Left lung (tissue), 10 donors: ENCODE results near the gene SLC6A18. TPM values are rescaled to one million over a fixed set of nuclear protein-coding genes. Genes with fewer than 3 reads are reported as not detected.
A peak's percentile ranks its signal among the peaks of the same experiment; 100 is the strongest.

Experiments used
- ATAC-seq: fragments of 200-7000 bp; cut with Tn5 transposase; one replicate; pipeline ENCODE4 v1.9.1; 2020; ENCODE audit warnings: moderate library complexity
- DNase-seq, 4 donors: peaks; one replicate each; pipeline ENCODE4 v3.0.0-alpha.2; 2013 to 2020
- H3K27ac ChIP-seq, 2 donors: fragments of 200-600 bp; sonication (generic) in 1 of 2; one replicate each; pipeline versions ENCODE4 v1.5.0 to v1.8.0; 2020 to 2021
- H3K27me3 ChIP-seq, 2 donors: fragments of 200-600 bp; sonication (generic) in 1 of 2; one replicate each; pipeline versions ENCODE4 v1.5.0 to v1.8.0; 2020 to 2021
- H3K36me3 ChIP-seq, 2 donors: fragments of 200-600 bp; sonication (generic) in 1 of 2; one replicate each; pipeline versions ENCODE4 v1.5.0 to v1.8.0; 2020 to 2021
- H3K4me1 ChIP-seq, 2 donors: fragments of 200-600 bp; one replicate each; pipeline ENCODE4 v1.8.0; 2021
- H3K4me3 ChIP-seq, 2 donors: fragments of 200-600 bp; sonication (generic) in 1 of 2; one replicate each; pipeline versions ENCODE4 v1.5.0 to v1.8.0; 2020 to 2021; ENCODE audit warnings: mild to moderate bottlenecking in 1 of 2
- H3K9me3 ChIP-seq, 2 donors: fragments of 200-600 bp; sonication (generic) in 1 of 2; one replicate each; pipeline versions ENCODE4 v1.5.0 to v1.8.0; 2020 to 2021
- CTCF ChIP-seq, 2 donors: fragments of 200-600 bp; sonication (generic) in 1 of 2; IDR thresholded peaks; one replicate each; pipeline versions ENCODE4 v1.5.0 to v1.8.0; 2021; ENCODE audit warnings: antibody characterized with exemption in 2 of 2
- intact Hi-C, 2 donors: fragments of 100-400 bp; cut with DNase I; formaldehyde crosslinking; loops; one replicate each; pipeline versions ENCODE4 v1.11.2 to v1.14.2; 2022
- polyA plus RNA-seq, 6 donors: library from polyadenylated mRNA; unstranded; fragments of 120-200 nt; gene quantifications; one replicate each; pipeline ENCODE4 v1.2.1, GENCODE V29; 2013; ENCODE audit not compliant: insufficient read length in 6 of 6
- total RNA-seq, 2 donors: library from RNA; stranded (reverse); fragmentation: NEBNext Ultra II Directional; extraction: Animal tissue kit (Norgen Biotek cat#: 25700); gene quantifications; one replicate each; pipeline ENCODE4 v1.2.1, GENCODE V29; 2021
- donor health status: DM: no; HTN: yes; CAD: no.
- donor health status: DM: no; HTN: no; CAD: no.

SLC6A18 gene
- total and polyA plus RNA-seq, 8 donors = 0.18 TPM; not detected in 7

- intact Hi-C loops = no loop called here
- DNase-seq (peak in 2 of 4 donors; percentile 13), ATAC-seq (no peak)
- Histone ChIP-seq H3K36me3 (no peaks in the 10 kb centered on the region), H3K4me1 (no peaks in the 10 kb centered on the region), H3K9me3 (no peaks in the 10 kb centered on the region), H3K4me3 (no peak overlapping the region), H3K27ac (no peak overlapping the region), H3K27me3 (peaks cover 0 to 49% of the 10 kb centered on the region in 2 donors)
- no peak for TF ChIP-seq CTCF (IDR thresholded peaks at IDR 0.05)
These were observed 34.3 kb upstream of the SLC6A18 start for GRCh38 chr5:1190837-1191239.

GRCh38 chr5:1192971-1193590 is 32.1 kb upstream of the SLC6A18 start:
- Histone ChIP-seq H3K4me1 (no peaks in the 10 kb centered on the region), H3K27me3 (peaks cover 0 to 36% of the 10 kb centered on the region in 2 donors), H3K9me3 (no peaks in the 10 kb centered on the region), H3K36me3 (no peaks in the 10 kb centered on the region), H3K27ac (no peak overlapping the region), H3K4me3 (no peak overlapping the region)
- ATAC-seq (no peak), DNase-seq (peak in 1 of 4 donors; percentile 24)
- intact Hi-C loops = no loop called here
- TF ChIP-seq CTCF (IDR thresholded peaks at IDR 0.05) = no peak

GRCh38 chr5:1193591-1193985 is 31.6 kb upstream of the SLC6A18 start:
- Histone ChIP-seq H3K27ac (no peak overlapping the region), H3K4me3 (no peak overlapping the region), H3K9me3 (no peaks in the 10 kb centered on the region), H3K27me3 (peaks cover 0 to 37% of the 10 kb centered on the region in 2 donors), H3K36me3 (no peaks in the 10 kb centered on the region), H3K4me1 (no peaks in the 10 kb centered on the region)
- DNase-seq (peak in 2 of 4 donors; percentile 12 to 73), ATAC-seq (no peak)
- intact Hi-C loops = no loop called here
- no peak for TF ChIP-seq CTCF (IDR thresholded peaks at IDR 0.05)

GRCh38 chr5:1194378-1194777 is 30.8 kb upstream of the SLC6A18 start:
- DNase-seq (no peak), ATAC-seq (no peak)
- Histone ChIP-seq H3K27me3 (peaks cover 0 to 36% of the 10 kb centered on the region in 2 donors), H3K27ac (no peak overlapping the region), H3K9me3 (no peaks in the 10 kb centered on the region), H3K36me3 (no peaks in the 10 kb centered on the region), H3K4me3 (no peak overlapping the region), H3K4me1 (no peaks in the 10 kb centered on the region)
- TF ChIP-seq CTCF (IDR thresholded peaks at IDR 0.05) = no peak
- intact Hi-C loops = no loop called here

- no peaks in the 10 kb centered on the region for H3K4me1 ChIP-seq
- peak in 2 of 4 donors; percentile 6 to 37 for DNase-seq
- ATAC-seq = no peak
- H3K4me3 ChIP-seq = no peak overlapping the region
- no peak overlapping the region for H3K27ac ChIP-seq
- peaks cover 0 to 35% of the 10 kb centered on the region in 2 donors for H3K27me3 ChIP-seq
- no peak for TF ChIP-seq CTCF (IDR thresholded peaks at IDR 0.05)
- H3K36me3 ChIP-seq = no peaks in the 10 kb centered on the region
- intact Hi-C loops = no loop called here
- no peaks in the 10 kb centered on the region for H3K9me3 ChIP-seq
These were observed 29.7 kb upstream of the SLC6A18 start for GRCh38 chr5:1195439-1195838.
